ENCODE measurements around the gene CDADC1.

Gene CDADC1

GRCh38 chr13:49254007-49254406 lies 6.3 kb downstream of the CDADC1 start:
- H3K27me3 Mint-ChIP-seq: no peaks in the 10 kb centered on the region
- H3K9me3 Mint-ChIP-seq: no peaks in the 10 kb centered on the region
- no peak overlapping the region for H3K4me3 Mint-ChIP-seq
- peaks cover 21% of the 10 kb centered on the region for H3K4me1 Mint-ChIP-seq (ENCODE audit: low read depth)
- H3K36me3 Mint-ChIP-seq (ENCODE audit: low read depth): peaks cover 34% of the 10 kb centered on the region
- no peak overlapping the region for H3K27ac Mint-ChIP-seq
- intact Hi-C loops (cut with micrococcal nuclease): no loop called here

- Mint-ChIP-seq H3K36me3 (ENCODE audit: low read depth) (peaks cover 53% of the 10 kb centered on the region), H3K9me3 (no peaks in the 10 kb centered on the region), H3K4me1 (ENCODE audit: low read depth) (peaks cover 14% of the 10 kb centered on the region), H3K27me3 (no peaks in the 10 kb centered on the region), H3K27ac (no peak overlapping the region), H3K4me3 (no peak overlapping the region)
- intact Hi-C loops (cut with micrococcal nuclease): no loop called here
Observed at GRCh38 chr13:49256841-49257240, 9.1 kb downstream of the CDADC1 start.

GRCh38 chr13:49258089-49258796 lies 10.5 kb downstream of the CDADC1 start:
- Mint-ChIP-seq H3K27ac (peak overlapping the region; percentile 76), H3K9me3 (no peaks in the 10 kb centered on the region), H3K36me3 (ENCODE audit: low read depth) (peaks cover 53% of the 10 kb centered on the region), H3K27me3 (no peaks in the 10 kb centered on the region), H3K4me1 (ENCODE audit: low read depth) (peaks cover 10% of the 10 kb centered on the region), H3K4me3 (peak overlapping the region; percentile 60)
- intact Hi-C loops (cut with micrococcal nuclease): no loop called here

GRCh38 chr13:49259586-49259985 lies 11.9 kb downstream of the CDADC1 start:
- no peaks in the 10 kb centered on the region for H3K9me3 Mint-ChIP-seq
- H3K27ac Mint-ChIP-seq: no peak overlapping the region
- peaks cover 49% of the 10 kb centered on the region for H3K36me3 Mint-ChIP-seq (ENCODE audit: low read depth)
- no peak overlapping the region for H3K4me3 Mint-ChIP-seq
- intact Hi-C loops (cut with micrococcal nuclease): no loop called here
- no peaks in the 10 kb centered on the region for H3K27me3 Mint-ChIP-seq
- peaks cover 5% of the 10 kb centered on the region for H3K4me1 Mint-ChIP-seq (ENCODE audit: low read depth)

- no peak overlapping the region for H3K27ac Mint-ChIP-seq
- no peaks in the 10 kb centered on the region for H3K27me3 Mint-ChIP-seq
- intact Hi-C loops (cut with micrococcal nuclease): no loop called here
- H3K4me3 Mint-ChIP-seq: no peak overlapping the region
- H3K9me3 Mint-ChIP-seq: no peaks in the 10 kb centered on the region
- no peaks in the 10 kb centered on the region for H3K4me1 Mint-ChIP-seq (ENCODE audit: low read depth)
- H3K36me3 Mint-ChIP-seq (ENCODE audit: low read depth): peaks cover 44% of the 10 kb centered on the region
Observed at GRCh38 chr13:49262634-49263033, 14.9 kb downstream of the CDADC1 start.

- H3K27me3 Mint-ChIP-seq: no peaks in the 10 kb centered on the region
- no peak overlapping the region for H3K4me3 Mint-ChIP-seq
- H3K27ac Mint-ChIP-seq: no peak overlapping the region
- no peaks in the 10 kb centered on the region for H3K9me3 Mint-ChIP-seq
- H3K36me3 Mint-ChIP-seq (ENCODE audit: low read depth): peaks cover 50% of the 10 kb centered on the region
- intact Hi-C loops (cut with micrococcal nuclease): no loop called here
- H3K4me1 Mint-ChIP-seq (ENCODE audit: low read depth): no peaks in the 10 kb centered on the region
Observed at GRCh38 chr13:49265822-49266221, 18.1 kb downstream of the CDADC1 start.

GRCh38 chr13:49271264-49271663 lies 23.5 kb downstream of the CDADC1 start:
- Mint-ChIP-seq H3K27me3 (no peaks in the 10 kb centered on the region), H3K9me3 (no peaks in the 10 kb centered on the region), H3K36me3 (ENCODE audit: low read depth) (peaks cover 37% of the 10 kb centered on the region), H3K4me3 (no peak overlapping the region), H3K27ac (no peak overlapping the region), H3K4me1 (ENCODE audit: low read depth) (no peaks in the 10 kb centered on the region)
- intact Hi-C loops (cut with micrococcal nuclease): no loop called here

GRCh38 chr13:49272296-49272695 lies 24.6 kb downstream of the CDADC1 start:
- H3K27ac Mint-ChIP-seq: no peak overlapping the region
- H3K27me3 Mint-ChIP-seq: no peaks in the 10 kb centered on the region
- no peaks in the 10 kb centered on the region for H3K9me3 Mint-ChIP-seq
- peaks cover 34% of the 10 kb centered on the region for H3K36me3 Mint-ChIP-seq (ENCODE audit: low read depth)
- intact Hi-C loops (cut with micrococcal nuclease): no loop called here
- H3K4me1 Mint-ChIP-seq (ENCODE audit: low read depth): no peaks in the 10 kb centered on the region
- H3K4me3 Mint-ChIP-seq: no peak overlapping the region

- peaks cover 27% of the 10 kb centered on the region for H3K36me3 Mint-ChIP-seq (ENCODE audit: low read depth)
- H3K9me3 Mint-ChIP-seq: no peaks in the 10 kb centered on the region
- no peak overlapping the region for H3K4me3 Mint-ChIP-seq
- H3K27me3 Mint-ChIP-seq: no peaks in the 10 kb centered on the region
- no peak overlapping the region for H3K27ac Mint-ChIP-seq
- H3K4me1 Mint-ChIP-seq (ENCODE audit: low read depth): no peaks in the 10 kb centered on the region
- intact Hi-C loops (cut with micrococcal nuclease): no loop called here
Observed at GRCh38 chr13:49278211-49278610, 30.5 kb downstream of the CDADC1 start.

- Mint-ChIP-seq H3K4me3 (no peak overlapping the region), H3K27ac (no peak overlapping the region), H3K9me3 (no peaks in the 10 kb centered on the region), H3K36me3 (ENCODE audit: low read depth) (peaks cover 27% of the 10 kb centered on the region), H3K27me3 (no peaks in the 10 kb centered on the region), H3K4me1 (ENCODE audit: low read depth) (no peaks in the 10 kb centered on the region)
- intact Hi-C loops (cut with micrococcal nuclease): no loop called here
Observed at GRCh38 chr13:49279112-49279511, 31.4 kb downstream of the CDADC1 start.

- no peaks in the 10 kb centered on the region for H3K4me1 Mint-ChIP-seq (ENCODE audit: low read depth)
- no peak overlapping the region for H3K4me3 Mint-ChIP-seq
- peaks cover 27% of the 10 kb centered on the region for H3K36me3 Mint-ChIP-seq (ENCODE audit: low read depth)
- H3K9me3 Mint-ChIP-seq: no peaks in the 10 kb centered on the region
- no peaks in the 10 kb centered on the region for H3K27me3 Mint-ChIP-seq
- no peak overlapping the region for H3K27ac Mint-ChIP-seq
- intact Hi-C loops (cut with micrococcal nuclease): loop anchor here (2.0 kb wide), 2 partner anchors 39 to 181 kb away; no protein-coding TSS in a partner anchor
Observed at GRCh38 chr13:49279885-49280284, 32.2 kb downstream of the CDADC1 start.

GRCh38 chr13:49287995-49288394 lies 40.3 kb downstream of the CDADC1 start:
- Mint-ChIP-seq H3K9me3 (no peaks in the 10 kb centered on the region), H3K4me1 (ENCODE audit: low read depth) (peaks cover 5% of the 10 kb centered on the region), H3K27me3 (no peaks in the 10 kb centered on the region), H3K36me3 (ENCODE audit: low read depth) (peaks cover 20% of the 10 kb centered on the region), H3K4me3 (no peak overlapping the region), H3K27ac (no peak overlapping the region)
- intact Hi-C loops (cut with micrococcal nuclease): no loop called here

GRCh38 chr13:49288458-49288857 lies 40.7 kb downstream of the CDADC1 start:
- Mint-ChIP-seq H3K4me1 (ENCODE audit: low read depth) (peaks cover 5% of the 10 kb centered on the region), H3K27me3 (no peaks in the 10 kb centered on the region), H3K4me3 (no peak overlapping the region), H3K27ac (no peak overlapping the region), H3K9me3 (no peaks in the 10 kb centered on the region), H3K36me3 (ENCODE audit: low read depth) (peaks cover 25% of the 10 kb centered on the region)
- intact Hi-C loops (cut with micrococcal nuclease): no loop called here

GRCh38 chr13:49292742-49293486 lies 45.2 kb downstream of the CDADC1 start:
- H3K36me3 Mint-ChIP-seq (ENCODE audit: low read depth): peaks cover 26% of the 10 kb centered on the region
- H3K27me3 Mint-ChIP-seq: no peaks in the 10 kb centered on the region
- no peak overlapping the region for H3K4me3 Mint-ChIP-seq
- peaks cover 5% of the 10 kb centered on the region for H3K4me1 Mint-ChIP-seq (ENCODE audit: low read depth)
- H3K27ac Mint-ChIP-seq: no peak overlapping the region
- intact Hi-C loops (cut with micrococcal nuclease): no loop called here
- H3K9me3 Mint-ChIP-seq: no peaks in the 10 kb centered on the region
